Right lobe of liver (tissue), 6 donors: ENCODE results near the gene GAS2L2. TPM values are rescaled to one million over a fixed set of nuclear protein-coding genes. Genes with fewer than 3 reads are reported as not detected.

ENCODE experiments used
- ATAC-seq, 4 donors: fragments of 200-7000 bp; cut with Tn5 transposase; one replicate each; pipeline ENCODE4 v1.9.1; 2020; ENCODE audit warnings: mild to moderate bottlenecking in 4 of 4, moderate library complexity in 4 of 4
- DNase-seq, 3 donors: peaks; one replicate each; pipeline ENCODE4 v3.0.0-alpha.2; 2020
- H3K27ac ChIP-seq, 3 donors: fragments of 200-600 bp; one replicate each; pipeline ENCODE4 v1.8.0; 2022
- H3K27me3 ChIP-seq, 2 donors: fragments of 200-600 bp; one replicate each; pipeline ENCODE4 v1.8.0; 2022
- H3K36me3 ChIP-seq, 4 donors: fragments of 200-600 bp; sonication (generic) in 1 of 4; one replicate each; pipeline versions ENCODE4 v1.5.1 to v1.8.0; 2017 to 2022; ENCODE audit warnings: control low read depth in 1 of 4
- H3K4me1 ChIP-seq, 4 donors: fragments of 200-600 bp; sonication (generic) in 1 of 4; one replicate each; pipeline versions ENCODE4 v1.5.1 to v1.8.0; 2017 to 2022; ENCODE audit warnings: control low read depth in 1 of 4
- H3K4me3 ChIP-seq, 3 donors: fragments of 200-600 bp; one replicate each; pipeline ENCODE4 v1.8.0; 2022
- H3K9me3 ChIP-seq, 4 donors: fragments of 200-600 bp; sonication (generic) in 1 of 4; one replicate each; pipeline versions ENCODE4 v1.5.1 to v1.8.0; 2017 to 2022; ENCODE audit warnings: control low read depth in 1 of 4
- POLR2A ChIP-seq: fragments of 450-650 bp; IDR thresholded peaks from one replicate; pipeline ENCODE4 v1.6.1; 2017; ENCODE audit warnings: antibody characterized with exemption, mild to moderate bottlenecking
- WGBS: methylation state at CpG from one replicate; pipeline ENCODE4 v1.1.6; 2018; ENCODE audit warnings: low coverage, low lambda C conversion rate; ENCODE audit not compliant: insufficient coverage; ENCODE audit errors: missing lambda C conversion rate; 5-methylcytosine and 5-hydroxymethylcytosine counted together
- intact Hi-C, 2 donors: fragments of 100-400 bp; cut with DNase I; formaldehyde crosslinking; loops; one replicate each; pipeline versions ENCODE4 v1.11.2 to v1.14.1; 2022
- total RNA-seq, 6 experiments: library from RNA; depleted of rRNA in 2 of 6; stranded (reverse); fragments of >200 nt in 2 of 6; fragmentation: NEBNext Ultra II Directional in 3 of 6; extraction: Animal tissue kit (Norgen Biotek cat#: 25700) in 3 of 6; gene quantifications; one replicate each; pipeline versions ENCODE4 v1.1.0 to v1.2.4, GENCODE V29; 2016 to 2023
- TF ChIP-seq, protein P1 (sequence below), 4 donors: fragments of 200-600 bp in 3 of 4; fragments of 450-650 bp in 1 of 4; IDR thresholded peaks; one replicate each; pipeline versions ENCODE4 v1.5.1 to v1.8.0; 2016 to 2022; ENCODE audit warnings: antibody characterized with exemption in 4 of 4, mild to moderate bottlenecking in 2 of 4
- donor health status: DM: no; HTN: yes; CAD: no.
- donor health status: DM: no; HTN: no; CAD: no.
- donor health status: DM: no; HTN: no; CAD: no.
- donor health status: DM: no; HTN: yes; CAD: no.
- donor health status: DM: no; HTN: yes; CAD: no.

GAS2L2 gene
- total RNA-seq, 6 experiments from 2014 or later: not detected

DNA sequence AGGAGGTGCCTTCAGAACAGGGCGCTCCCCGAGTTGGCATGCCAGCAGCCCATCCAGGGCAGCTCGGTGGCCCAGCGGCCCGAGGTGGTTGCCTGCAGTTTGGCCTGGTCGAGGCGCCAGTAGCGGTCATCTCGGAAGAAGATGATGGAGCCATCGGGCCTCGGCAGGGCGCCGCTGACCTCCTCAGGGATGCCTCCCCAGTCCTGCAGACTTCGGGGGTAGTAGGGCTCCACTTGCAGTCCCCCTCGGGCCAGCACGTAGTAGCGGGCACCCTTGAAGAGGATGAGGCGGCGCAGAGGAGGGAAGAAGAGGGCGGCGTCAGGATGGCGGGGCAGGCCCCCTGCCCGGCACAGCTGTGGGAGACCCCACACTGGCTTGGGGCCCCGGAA, 13.4 kb upstream of the GAS2L2 start:
- Histone ChIP-seq H3K36me3 (no peaks in the 10 kb centered on the region), H3K27ac (no peak overlapping the region), H3K4me1 (peaks cover 0 to 6% (median 0%) of the 10 kb centered on the region in 4 donors), H3K4me3 (no peak overlapping the region), H3K27me3 (no peaks in the 10 kb centered on the region), H3K9me3 (no peaks in the 10 kb centered on the region)
- DNase-seq (peak in 1 of 3 donors; percentile 40), ATAC-seq (no peak)
- TF ChIP-seq, protein P1, sequence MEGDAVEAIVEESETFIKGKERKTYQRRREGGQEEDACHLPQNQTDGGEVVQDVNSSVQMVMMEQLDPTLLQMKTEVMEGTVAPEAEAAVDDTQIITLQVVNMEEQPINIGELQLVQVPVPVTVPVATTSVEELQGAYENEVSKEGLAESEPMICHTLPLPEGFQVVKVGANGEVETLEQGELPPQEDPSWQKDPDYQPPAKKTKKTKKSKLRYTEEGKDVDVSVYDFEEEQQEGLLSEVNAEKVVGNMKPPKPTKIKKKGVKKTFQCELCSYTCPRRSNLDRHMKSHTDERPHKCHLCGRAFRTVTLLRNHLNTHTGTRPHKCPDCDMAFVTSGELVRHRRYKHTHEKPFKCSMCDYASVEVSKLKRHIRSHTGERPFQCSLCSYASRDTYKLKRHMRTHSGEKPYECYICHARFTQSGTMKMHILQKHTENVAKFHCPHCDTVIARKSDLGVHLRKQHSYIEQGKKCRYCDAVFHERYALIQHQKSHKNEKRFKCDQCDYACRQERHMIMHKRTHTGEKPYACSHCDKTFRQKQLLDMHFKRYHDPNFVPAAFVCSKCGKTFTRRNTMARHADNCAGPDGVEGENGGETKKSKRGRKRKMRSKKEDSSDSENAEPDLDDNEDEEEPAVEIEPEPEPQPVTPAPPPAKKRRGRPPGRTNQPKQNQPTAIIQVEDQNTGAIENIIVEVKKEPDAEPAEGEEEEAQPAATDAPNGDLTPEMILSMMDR (IDR thresholded peaks at IDR 0.05): no peak
- TF ChIP-seq POLR2A: no peak
- intact Hi-C loops: loop anchor here (5.0 kb wide), 1 partner anchor 41 kb away; the partner anchor contains the start of gene TAF15 (in 2 of the 2)
- 50% methylated on average over 1 of the region's 24 CpGs for WGBS

DNA sequence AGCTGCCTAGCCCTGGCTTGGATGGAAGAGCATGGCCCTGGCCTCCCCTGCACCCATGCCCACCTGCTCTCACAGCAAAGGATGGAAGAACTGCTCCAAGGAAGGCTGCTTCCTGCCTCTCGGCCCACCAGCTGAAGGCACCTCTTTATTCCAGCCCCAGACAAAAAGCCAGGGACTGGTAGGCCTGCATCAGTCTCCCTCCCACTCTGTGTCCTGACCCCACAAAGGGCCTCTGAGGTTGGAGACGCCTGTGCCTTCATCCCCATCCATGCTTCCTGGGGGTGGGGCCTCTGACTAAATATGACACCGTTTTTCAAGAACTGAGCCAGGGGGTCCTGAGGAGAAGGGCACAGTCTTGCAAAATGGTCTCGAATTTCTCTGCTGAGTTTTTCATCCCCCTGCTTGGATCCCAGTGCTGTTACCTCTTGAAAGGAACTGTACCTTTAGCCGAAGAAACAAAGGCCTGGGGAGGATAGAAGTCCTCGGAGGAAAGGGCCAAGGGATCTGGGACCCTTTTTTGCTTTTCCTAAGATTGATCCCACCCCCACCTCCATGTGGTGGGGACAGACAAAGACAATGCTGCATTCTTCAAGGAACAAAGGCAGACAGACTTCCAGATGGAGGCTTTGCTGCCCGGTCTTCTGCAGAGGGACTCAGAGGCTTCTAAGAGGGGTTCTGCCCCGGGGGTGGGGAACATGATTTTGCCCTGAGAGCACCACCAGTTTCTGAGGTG, 12.9 kb upstream of the GAS2L2 start:
- intact Hi-C loops: loop anchor here (5.0 kb wide), 1 partner anchor 41 kb away; the partner anchor contains the start of gene TAF15 (in 2 of the 2)

DNA sequence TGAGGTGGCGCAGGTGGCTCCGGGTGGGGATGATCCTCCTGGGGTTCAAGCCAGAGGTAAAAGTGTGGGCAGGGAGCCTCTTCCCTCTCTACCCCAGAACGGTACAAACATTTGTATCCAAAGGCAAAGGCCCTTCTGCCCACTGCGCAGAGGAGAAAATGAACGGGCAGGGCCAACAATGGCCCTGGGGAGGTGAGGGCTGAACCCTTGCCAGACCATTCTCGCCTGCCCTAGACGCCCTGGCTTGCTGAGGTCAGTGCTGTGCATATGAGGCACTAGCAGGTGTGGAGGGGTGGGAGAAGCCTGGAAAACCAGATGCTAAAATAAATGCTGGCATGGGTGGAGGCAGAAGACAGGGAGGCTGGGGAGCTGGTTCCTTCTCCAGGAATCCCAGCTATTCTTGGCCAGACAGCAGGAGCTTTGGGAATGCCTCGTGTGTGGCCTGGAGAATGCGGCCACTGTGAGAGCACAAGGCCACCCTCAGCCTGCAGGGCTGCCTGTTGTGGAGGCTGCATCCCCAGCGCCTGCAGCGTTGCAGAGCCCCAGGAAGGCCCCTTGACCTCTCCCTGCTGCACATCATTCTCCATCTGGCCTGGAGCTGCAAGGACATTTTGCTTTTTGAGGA, 12.2 kb upstream of the GAS2L2 start:
- no peaks in the 10 kb centered on the region for H3K36me3 ChIP-seq
- TF ChIP-seq, protein P1 (IDR thresholded peaks at IDR 0.05): no peak
- no peak for TF ChIP-seq POLR2A
- H3K27ac ChIP-seq: no peak overlapping the region
- H3K4me1 ChIP-seq: peaks cover 0 to 6% (median 0%) of the 10 kb centered on the region in 4 donors
- H3K27me3 ChIP-seq: no peaks in the 10 kb centered on the region
- WGBS: 67% methylated on average over 6 of the region's 11 CpGs
- no peaks in the 10 kb centered on the region for H3K9me3 ChIP-seq
- ATAC-seq (no peak), DNase-seq (no peak)
- no peak overlapping the region for H3K4me3 ChIP-seq
- intact Hi-C loops: loop anchor here (5.0 kb wide), 1 partner anchor 42 kb away; the partner anchor contains the start of gene TAF15 (in 2 of the 2)

More for the DNA sequence above, 12.9 kb upstream of the GAS2L2 start:
- no peak overlapping the region for H3K4me3 ChIP-seq
- no peaks in the 10 kb centered on the region for H3K9me3 ChIP-seq
- no peaks in the 10 kb centered on the region for H3K36me3 ChIP-seq
- H3K27me3 ChIP-seq: no peaks in the 10 kb centered on the region
- H3K4me1 ChIP-seq: peaks cover 0 to 6% (median 0%) of the 10 kb centered on the region in 4 donors
- DNase-seq (no peak), ATAC-seq (no peak)
- no peak for TF ChIP-seq POLR2A
- TF ChIP-seq, protein P1 (IDR thresholded peaks at IDR 0.05): no peak
- H3K27ac ChIP-seq: no peak overlapping the region
- WGBS: 57% methylated on average over 4 of the region's 8 CpGs

DNA sequence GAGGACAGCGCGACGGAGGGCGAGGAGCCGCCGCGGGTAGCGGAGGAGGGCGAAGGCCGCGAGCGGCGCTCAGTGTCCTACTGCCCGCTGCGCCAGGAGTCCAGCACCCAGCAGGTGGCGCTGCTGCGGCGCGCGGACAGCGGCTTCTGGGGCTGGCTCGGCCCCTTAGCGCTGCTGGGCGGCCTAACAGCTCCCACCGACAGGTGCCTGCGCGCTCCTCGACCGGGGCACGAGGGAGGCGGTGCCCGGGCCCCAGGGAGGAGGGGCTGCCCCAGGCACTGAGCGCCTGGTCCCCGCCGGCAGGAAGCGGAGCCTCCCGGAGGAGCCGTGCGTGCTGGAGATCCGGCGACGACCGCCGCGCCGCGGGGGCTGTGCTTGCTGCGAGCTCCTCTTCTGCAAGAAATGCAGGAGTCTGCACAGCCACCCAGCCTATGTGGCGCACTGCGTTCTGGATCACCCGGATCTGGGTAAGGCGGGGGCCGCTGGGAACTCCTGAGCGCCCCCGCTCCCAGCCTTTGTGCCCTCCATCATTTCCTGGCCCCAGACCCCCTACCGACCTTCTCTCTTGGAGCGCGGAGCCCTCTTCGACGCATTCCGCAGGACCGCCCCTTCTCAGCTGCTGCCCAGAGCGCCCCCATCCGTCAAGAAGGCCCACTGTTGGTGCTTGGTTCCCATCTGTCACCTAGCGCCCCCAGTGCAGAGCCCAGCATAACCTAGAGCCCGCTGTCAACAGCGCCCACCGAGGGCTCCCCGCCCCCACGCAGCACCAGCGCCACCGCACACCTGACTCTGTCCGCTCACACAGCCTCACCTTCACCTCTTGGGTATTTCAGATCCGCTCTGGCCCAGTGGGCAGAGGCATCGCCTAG, 11.3 kb upstream of the GAS2L2 start:
- DNase-seq: peak; percentile 89 to 90 (median 90)
- no peaks in the 10 kb centered on the region for H3K27me3 ChIP-seq
- intact Hi-C loops: no loop called here
- peak overlapping the region; percentile 31 to 56 (median 51) for H3K4me3 ChIP-seq
- H3K27ac ChIP-seq: peak overlapping the region in 1 of 3 donors; percentile 10
- peaks cover 0 to 6% (median 0%) of the 10 kb centered on the region in 4 donors for H3K4me1 ChIP-seq
- H3K9me3 ChIP-seq: no peaks in the 10 kb centered on the region
- no peaks in the 10 kb centered on the region for H3K36me3 ChIP-seq
- peak; percentile 95 to 99 (median 98) for ATAC-seq
- 4% methylated on average over 25 of the region's 75 CpGs for WGBS
- TF ChIP-seq, protein P1 (IDR thresholded peaks at IDR 0.05): peak; percentile 93 to 99 (median 97)
- TF ChIP-seq POLR2A: no peak
